ENCODE results near the gene D2HGDH.
"Not testable (repeated sequence)": the region's sequence is repeated elsewhere in the genome, so short reads cannot be mapped to it uniquely, and the experiment has no call there.

Gene D2HGDH

GRCh38 chr2:241793385-241793784 lies 59.0 kb downstream of the D2HGDH start:
- DNase-seq (ENCODE audit: low read depth, low spot score), result no peak

GRCh38 chr2:241794250-241794823 lies 59.9 kb downstream of the D2HGDH start:
- no peak for DNase-seq (ENCODE audit: low read depth, low spot score)

- DNase-seq (ENCODE audit: low read depth, low spot score), result no peak
Observed at GRCh38 chr2:241795021-241795999, 60.9 kb downstream of the D2HGDH start.

GRCh38 chr2:241796209-241796608 lies 61.8 kb downstream of the D2HGDH start:
- DNase-seq (ENCODE audit: low read depth, low spot score), result no peak

- no peak for DNase-seq (ENCODE audit: low read depth, low spot score)
Observed at GRCh38 chr2:241796610-241797138, 62.2 kb downstream of the D2HGDH start.

GRCh38 chr2:241797441-241798080 lies 63.1 kb downstream of the D2HGDH start:
- DNase-seq (ENCODE audit: low read depth, low spot score), result no peak

- no peak for DNase-seq (ENCODE audit: low read depth, low spot score)
Observed at GRCh38 chr2:241798081-241798630, 63.7 kb downstream of the D2HGDH start.

- DNase-seq (ENCODE audit: low read depth, low spot score), result no peak
Observed at GRCh38 chr2:241798631-241799521, 64.4 kb downstream of the D2HGDH start.

GRCh38 chr2:241799522-241800197 lies 65.2 kb downstream of the D2HGDH start:
- no peak for DNase-seq (ENCODE audit: low read depth, low spot score)

GRCh38 chr2:241800198-241800903 lies 65.9 kb downstream of the D2HGDH start:
- not testable (repeated sequence) for DNase-seq (ENCODE audit: low read depth, low spot score)

GRCh38 chr2:241801611-241802420 lies 67.4 kb downstream of the D2HGDH start:
- no peak for DNase-seq (ENCODE audit: low read depth, low spot score)

- DNase-seq (ENCODE audit: low read depth, low spot score), result no peak
Observed at GRCh38 chr2:241802421-241803318, 68.2 kb downstream of the D2HGDH start.

- peak; percentile 78 for DNase-seq (ENCODE audit: low read depth, low spot score)
Observed at GRCh38 chr2:241803387-241804325, 69.2 kb downstream of the D2HGDH start.

- peak; percentile 33 for DNase-seq (ENCODE audit: low read depth, low spot score)
Observed at GRCh38 chr2:241804326-241805229, 70.1 kb downstream of the D2HGDH start.

- not testable (repeated sequence) for DNase-seq (ENCODE audit: low read depth, low spot score)
Observed at GRCh38 chr2:241806217-241806616, 71.8 kb downstream of the D2HGDH start.
